Measurements from ENCODE around the gene NNAT. TPM values are rescaled to one million over a fixed set of nuclear protein-coding genes. Genes with fewer than 3 reads are reported as not detected.

Gene NNAT
- total and polyA plus RNA-seq, 4 donors, result 0.09 to 0.24 TPM; not detected in 2

DNA sequence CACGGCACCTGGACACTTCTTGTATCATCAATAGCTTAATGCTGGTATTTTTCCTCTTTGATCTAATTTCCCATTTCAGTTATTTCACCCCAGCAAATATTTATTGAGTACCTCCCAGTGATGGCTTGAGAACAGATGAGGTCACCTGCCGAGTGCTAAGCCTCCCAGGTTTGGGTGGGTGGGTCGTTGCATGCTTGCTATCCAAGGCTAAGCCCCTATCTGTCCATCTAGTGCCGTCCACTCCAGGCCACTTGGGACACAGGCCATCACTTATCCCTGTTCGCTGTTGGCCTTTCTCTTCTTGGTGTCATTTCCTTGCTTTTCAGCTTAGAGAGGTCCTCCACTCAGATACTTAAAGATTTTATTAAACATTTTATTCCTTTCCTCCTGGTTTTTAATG lies 10.8 kb upstream of the NNAT start:
- TF ChIP-seq ZBTB33 (IDR thresholded peaks at IDR 0.05), result no peak
- no peak for TF ChIP-seq JUND (IDR thresholded peaks at IDR 0.05)
- TF ChIP-seq RXRA (IDR thresholded peaks at IDR 0.05), result no peak
- no peak for TF ChIP-seq TAF1 (conservative IDR thresholded peaks at IDR 0.05)
- no peak for TF ChIP-seq FOXA1 (IDR thresholded peaks at IDR 0.05)
- TF ChIP-seq, protein P1, sequence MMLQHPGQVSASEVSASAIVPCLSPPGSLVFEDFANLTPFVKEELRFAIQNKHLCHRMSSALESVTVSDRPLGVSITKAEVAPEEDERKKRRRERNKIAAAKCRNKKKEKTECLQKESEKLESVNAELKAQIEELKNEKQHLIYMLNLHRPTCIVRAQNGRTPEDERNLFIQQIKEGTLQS (IDR thresholded peaks at IDR 0.05), result no peak
- TF ChIP-seq CTCF (IDR thresholded peaks at IDR 0.05; ENCODE audit: low read depth, low read length, missing input control), result no peak
- no peak for TF ChIP-seq EGR1 (IDR thresholded peaks at IDR 0.05; ENCODE audit: low read depth in 2 of 2)
- TF ChIP-seq, protein P2, sequence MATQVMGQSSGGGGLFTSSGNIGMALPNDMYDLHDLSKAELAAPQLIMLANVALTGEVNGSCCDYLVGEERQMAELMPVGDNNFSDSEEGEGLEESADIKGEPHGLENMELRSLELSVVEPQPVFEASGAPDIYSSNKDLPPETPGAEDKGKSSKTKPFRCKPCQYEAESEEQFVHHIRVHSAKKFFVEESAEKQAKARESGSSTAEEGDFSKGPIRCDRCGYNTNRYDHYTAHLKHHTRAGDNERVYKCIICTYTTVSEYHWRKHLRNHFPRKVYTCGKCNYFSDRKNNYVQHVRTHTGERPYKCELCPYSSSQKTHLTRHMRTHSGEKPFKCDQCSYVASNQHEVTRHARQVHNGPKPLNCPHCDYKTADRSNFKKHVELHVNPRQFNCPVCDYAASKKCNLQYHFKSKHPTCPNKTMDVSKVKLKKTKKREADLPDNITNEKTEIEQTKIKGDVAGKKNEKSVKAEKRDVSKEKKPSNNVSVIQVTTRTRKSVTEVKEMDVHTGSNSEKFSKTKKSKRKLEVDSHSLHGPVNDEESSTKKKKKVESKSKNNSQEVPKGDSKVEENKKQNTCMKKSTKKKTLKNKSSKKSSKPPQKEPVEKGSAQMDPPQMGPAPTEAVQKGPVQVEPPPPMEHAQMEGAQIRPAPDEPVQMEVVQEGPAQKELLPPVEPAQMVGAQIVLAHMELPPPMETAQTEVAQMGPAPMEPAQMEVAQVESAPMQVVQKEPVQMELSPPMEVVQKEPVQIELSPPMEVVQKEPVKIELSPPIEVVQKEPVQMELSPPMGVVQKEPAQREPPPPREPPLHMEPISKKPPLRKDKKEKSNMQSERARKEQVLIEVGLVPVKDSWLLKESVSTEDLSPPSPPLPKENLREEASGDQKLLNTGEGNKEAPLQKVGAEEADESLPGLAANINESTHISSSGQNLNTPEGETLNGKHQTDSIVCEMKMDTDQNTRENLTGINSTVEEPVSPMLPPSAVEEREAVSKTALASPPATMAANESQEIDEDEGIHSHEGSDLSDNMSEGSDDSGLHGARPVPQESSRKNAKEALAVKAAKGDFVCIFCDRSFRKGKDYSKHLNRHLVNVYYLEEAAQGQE (IDR thresholded peaks at IDR 0.05), result no peak
- TF ChIP-seq RAD21 (IDR thresholded peaks at IDR 0.05), result no peak
- no peak for TF ChIP-seq YY1 (IDR thresholded peaks at IDR 0.05)
- TF ChIP-seq GABPA (IDR thresholded peaks at IDR 0.05 in 1 of 2, conservative IDR thresholded peaks at IDR 0.05 in 1 of 2), result no peak
- no peak for TF ChIP-seq NR2F2 (IDR thresholded peaks at IDR 0.05)
- TF ChIP-seq SP1 (IDR thresholded peaks at IDR 0.05), result no peak
- no peaks in the 10 kb centered on the region for H3K27me3 ChIP-seq (ENCODE audit: control insufficient read depth in 4 of 4, insufficient read depth in 4 of 4, low read length in 3 of 4)
- H3K27ac ChIP-seq (ENCODE audit: low read depth in 1 of 2, low read length in 2 of 2), result no peak overlapping the region
- H3K9me3 ChIP-seq (ENCODE audit: control insufficient read depth in 4 of 4, low read length in 3 of 4), result no peaks in the 10 kb centered on the region
- peaks cover 0 to 32% (median 20%) of the 10 kb centered on the region in 4 donors for H3K36me3 ChIP-seq (ENCODE audit: control insufficient read depth in 4 of 4, insufficient read depth in 3 of 4, low read depth in 1 of 4, low read length in 3 of 4)
- H3K4me1 ChIP-seq (ENCODE audit: control insufficient read depth in 4 of 4, insufficient read depth in 4 of 4, low read length in 3 of 4), result peaks cover 6 to 22% (median 17%) of the 10 kb centered on the region in 4 donors
- 94% methylated on average over 5 of the region's 5 CpGs for WGBS
- no peak overlapping the region for H3K4me3 ChIP-seq (ENCODE audit: low read depth in 1 of 3, low read length in 3 of 3)
- no peak overlapping the region for H3K9ac ChIP-seq (ENCODE audit: low read depth in 1 of 2, low read length in 2 of 2)
- DNase-seq (ENCODE audit: low spot score), result no peak

GRCh38 chr20:37511610-37512275 lies 9.3 kb upstream of the NNAT start:
- Histone ChIP-seq H3K27ac (ENCODE audit: low read depth in 1 of 2, low read length in 2 of 2) (no peak overlapping the region), H3K9ac (ENCODE audit: low read depth in 1 of 2, low read length in 2 of 2) (no peak overlapping the region), H3K4me1 (ENCODE audit: control insufficient read depth in 4 of 4, insufficient read depth in 4 of 4, low read length in 3 of 4) (peaks cover 4 to 8% (median 6%) of the 10 kb centered on the region in 4 donors), H3K27me3 (ENCODE audit: control insufficient read depth in 4 of 4, insufficient read depth in 4 of 4, low read length in 3 of 4) (no peaks in the 10 kb centered on the region), H3K4me3 (ENCODE audit: low read depth in 1 of 3, low read length in 3 of 3) (no peak overlapping the region), H3K36me3 (ENCODE audit: control insufficient read depth in 4 of 4, insufficient read depth in 3 of 4, low read depth in 1 of 4, low read length in 3 of 4) (peaks cover 0 to 33% (median 25%) of the 10 kb centered on the region in 4 donors), H3K9me3 (ENCODE audit: control insufficient read depth in 4 of 4, low read length in 3 of 4) (no peaks in the 10 kb centered on the region)
- DNase-seq (ENCODE audit: low spot score), result no peak
- WGBS, result 98% methylated on average over 6 of the region's 6 CpGs
- TF ChIP-seq HNF4G (IDR thresholded peaks at IDR 0.05), result no peak
- no peak for TF ChIP-seq YY1 (IDR thresholded peaks at IDR 0.05)
- no peak for TF ChIP-seq ZBTB33 (IDR thresholded peaks at IDR 0.05)
- TF ChIP-seq HNF4A (conservative IDR thresholded peaks at IDR 0.05), result no peak
- TF ChIP-seq SP1 (IDR thresholded peaks at IDR 0.05), result no peak
- TF ChIP-seq, protein P2 (IDR thresholded peaks at IDR 0.05), result no peak
- TF ChIP-seq NR2F2 (IDR thresholded peaks at IDR 0.05), result no peak
- TF ChIP-seq, protein P1 (IDR thresholded peaks at IDR 0.05), result no peak
- TF ChIP-seq GABPA (IDR thresholded peaks at IDR 0.05 in 1 of 2, conservative IDR thresholded peaks at IDR 0.05 in 1 of 2), result no peak
- no peak for TF ChIP-seq JUND (IDR thresholded peaks at IDR 0.05)
- no peak for TF ChIP-seq FOXA2 (IDR thresholded peaks at IDR 0.05)
- TF ChIP-seq FOXA1 (IDR thresholded peaks at IDR 0.05), result no peak
- TF ChIP-seq TAF1 (conservative IDR thresholded peaks at IDR 0.05), result no peak
